ENCODE data around the gene NOL7. TPM values are rescaled to one million over a fixed set of nuclear protein-coding genes. Genes with fewer than 3 reads are reported as not detected.
A peak's percentile ranks its signal among the peaks of the same experiment; 100 is the strongest.

The NOL7 gene
- total and polyA plus RNA-seq, 2 of the 13 experiments (the other 11 are each of a cell fraction or from before 2014, with no cell fraction given), result 37.8 to 186 TPM

GRCh38 chr6:13614926-13615791 is at the start of gene NOL7 (continued):
- TF ChIP-seq, protein P1, sequence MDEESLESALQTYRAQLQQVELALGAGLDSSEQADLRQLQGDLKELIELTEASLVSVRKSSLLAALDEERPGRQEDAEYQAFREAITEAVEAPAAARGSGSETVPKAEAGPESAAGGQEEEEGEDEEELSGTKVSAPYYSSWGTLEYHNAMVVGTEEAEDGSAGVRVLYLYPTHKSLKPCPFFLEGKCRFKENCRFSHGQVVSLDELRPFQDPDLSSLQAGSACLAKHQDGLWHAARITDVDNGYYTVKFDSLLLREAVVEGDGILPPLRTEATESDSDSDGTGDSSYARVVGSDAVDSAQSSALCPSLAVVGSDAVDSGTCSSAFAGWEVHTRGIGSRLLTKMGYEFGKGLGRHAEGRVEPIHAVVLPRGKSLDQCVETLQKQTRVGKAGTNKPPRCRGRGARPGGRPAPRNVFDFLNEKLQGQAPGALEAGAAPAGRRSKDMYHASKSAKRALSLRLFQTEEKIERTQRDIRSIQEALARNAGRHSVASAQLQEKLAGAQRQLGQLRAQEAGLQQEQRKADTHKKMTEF (CRISPR knock-in tag; IDR thresholded peaks at IDR 0.05), result peak; percentile 100
- TF ChIP-seq ZBTB43 (CRISPR knock-in tag; conservative IDR thresholded peaks at IDR 0.05) (no peak), NONO (IDR thresholded peaks at IDR 0.05) (no peak), NONO (CRISPR knock-in tag; conservative IDR thresholded peaks at IDR 0.05) (peak; percentile 100), ZNF75D (CRISPR knock-in tag; IDR thresholded peaks at IDR 0.05; ENCODE audit: borderline replicate concordance) (no peak; the same call in 1 of the 2 replicates), ZNF326 (CRISPR knock-in tag; IDR thresholded peaks at IDR 0.05; ENCODE audit: borderline replicate concordance) (peak; percentile 35), NFRKB (IDR thresholded peaks at IDR 0.05) (no peak), ZMYM2 (CRISPR knock-in tag; IDR thresholded peaks at IDR 0.05) (peak; percentile 96), SMYD3 (CRISPR knock-in tag; IDR thresholded peaks at IDR 0.05) (peak; percentile 97), THAP11 (CRISPR knock-in tag; IDR thresholded peaks at IDR 0.05) (peak; percentile 97), ZMYM3 (CRISPR knock-in tag; IDR thresholded peaks at IDR 0.05) (peak; percentile 54; the same call in 1 of the 2 replicates), SMC3 (IDR thresholded peaks at IDR 0.05; ENCODE audit: low read length) (no peak), MED8 (CRISPR knock-in tag; IDR thresholded peaks at IDR 0.05; ENCODE audit: insufficient replicate concordance) (peak; percentile 96), SRSF9 (IDR thresholded peaks at IDR 0.05; ENCODE audit: borderline replicate concordance, insufficient read depth, low read depth, low read length, poor library complexity, severe bottlenecking) (no peak), NR2F1 (CRISPR knock-in tag; IDR thresholded peaks at IDR 0.05) (peak; percentile 98 to 99), ZNF343 (CRISPR knock-in tag; IDR thresholded peaks at IDR 0.05) (peak; percentile 89), ZSCAN22 (CRISPR knock-in tag; IDR thresholded peaks at IDR 0.05) (peak; percentile 65; the same call in 1 of the 2 replicates), SOX5 (CRISPR knock-in tag; IDR thresholded peaks at IDR 0.05; ENCODE audit: borderline replicate concordance) (peak; percentile 73), ZFYVE20 (CRISPR knock-in tag; IDR thresholded peaks at IDR 0.05; ENCODE audit: borderline replicate concordance, low read depth) (no peak), IRF9 (CRISPR knock-in tag; IDR thresholded peaks at IDR 0.05; ENCODE audit: borderline replicate concordance) (peak; percentile 98), ZBTB39 (CRISPR knock-in tag; IDR thresholded peaks at IDR 0.05) (no peak), WIZ (CRISPR knock-in tag; IDR thresholded peaks at IDR 0.05) (peak; percentile 97), KDM6A (CRISPR knock-in tag; IDR thresholded peaks at IDR 0.05; ENCODE audit: low read depth) (no peak; the same call in 1 of the 2 replicates)
